AG20443 (cell line): Measurements from ENCODE around the gene WIPF3.

ENCODE experiments used
- DNase-seq: peaks from one replicate; pipeline ENCODE4 v3.0.0; 2012; ENCODE audit warnings: low spot score, mixed read lengths

WIPF3 gene

GRCh38 chr7:29915481-29916215, 109.3 kb downstream of the WIPF3 start:
- DNase-seq, result no peak

- DNase-seq, result no peak
Measured at GRCh38 chr7:29917641-29918040, 111.3 kb downstream of the WIPF3 start.

- DNase-seq, result no peak
Measured at GRCh38 chr7:29918850-29919249, 112.5 kb downstream of the WIPF3 start.

GRCh38 chr7:29919790-29920189, 113.5 kb downstream of the WIPF3 start:
- no peak for DNase-seq

GRCh38 chr7:29920491-29920890, 114.2 kb downstream of the WIPF3 start:
- DNase-seq, result no peak

GRCh38 chr7:29921404-29922010, 115.2 kb downstream of the WIPF3 start:
- DNase-seq, result peak; percentile 69

- DNase-seq, result no peak
Measured at GRCh38 chr7:29922921-29923700, 116.8 kb downstream of the WIPF3 start.

- DNase-seq, result no peak
Measured at GRCh38 chr7:29924006-29924405, 117.7 kb downstream of the WIPF3 start.

- DNase-seq, result no peak
Measured at GRCh38 chr7:29924684-29925083, 118.4 kb downstream of the WIPF3 start.

GRCh38 chr7:29926216-29926615, 119.9 kb downstream of the WIPF3 start:
- DNase-seq, result no peak

GRCh38 chr7:29926741-29927140, 120.4 kb downstream of the WIPF3 start:
- no peak for DNase-seq

GRCh38 chr7:29929018-29929807, 122.9 kb downstream of the WIPF3 start:
- DNase-seq, result no peak

GRCh38 chr7:29935111-29935510, 128.8 kb downstream of the WIPF3 start:
- DNase-seq, result no peak

- DNase-seq, result no peak
Measured at GRCh38 chr7:29937132-29937531, 130.8 kb downstream of the WIPF3 start.

GRCh38 chr7:29940199-29940598, 133.9 kb downstream of the WIPF3 start:
- no peak for DNase-seq

- DNase-seq, result no peak
Measured at GRCh38 chr7:29945259-29945809, 139.0 kb downstream of the WIPF3 start.

GRCh38 chr7:29946428-29947186, 140.3 kb downstream of the WIPF3 start:
- DNase-seq, result peak; percentile 41

GRCh38 chr7:29948587-29948986, 142.3 kb downstream of the WIPF3 start:
- DNase-seq, result no peak

- DNase-seq, result no peak
Measured at GRCh38 chr7:29950480-29950879, 144.2 kb downstream of the WIPF3 start.

GRCh38 chr7:29951206-29951605, 144.9 kb downstream of the WIPF3 start:
- no peak for DNase-seq

- peak; percentile 64 for DNase-seq
Measured at GRCh38 chr7:29953726-29954347, 147.5 kb downstream of the WIPF3 start.
